ENCODE measurements around the gene DNAH10. TPM values are rescaled to one million over a fixed set of nuclear protein-coding genes. Genes with fewer than 3 reads are reported as not detected.

The DNAH10 gene
- total and polyA plus RNA-seq, 2 donors = 0.14 to 0.90 TPM

DNA sequence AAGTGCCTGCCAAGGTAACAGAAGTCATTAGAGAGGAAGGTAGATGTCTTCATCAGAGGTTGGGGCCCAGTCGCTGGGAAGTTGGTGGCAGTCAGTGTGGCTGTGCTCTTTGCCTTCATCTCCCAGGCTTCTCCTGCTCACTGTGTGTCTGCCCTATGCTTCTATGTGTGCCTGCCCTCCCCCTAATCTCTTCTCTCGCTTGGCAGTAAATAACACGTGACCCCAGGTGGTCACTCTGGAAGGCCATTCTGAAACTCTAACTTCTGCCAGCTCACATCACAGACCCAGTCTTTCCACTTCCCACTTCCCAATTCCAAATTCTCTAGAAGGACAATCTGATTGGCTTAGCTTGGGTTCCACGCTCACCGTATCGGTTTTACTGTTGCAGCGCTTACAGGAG, 220.2 kb downstream of the DNAH10 start:
- H3K4me1 ChIP-seq (ENCODE audit: insufficient read depth) = no peaks in the 10 kb centered on the region
- H3K27ac ChIP-seq (ENCODE audit: low read depth) = no peak overlapping the region
- DNase-seq (ENCODE audit: extremely low spot score) = no peak
- 86% methylated on average over 7 of the region's 7 CpGs for WGBS
- H3K4me3 ChIP-seq (ENCODE audit: low read depth, low read length) = no peak overlapping the region
- H3K36me3 ChIP-seq (ENCODE audit: insufficient read depth) = no peaks in the 10 kb centered on the region

GRCh38 chr12:123983822-123984485, 221.9 kb downstream of the DNAH10 start:
- Histone ChIP-seq H3K36me3 (ENCODE audit: insufficient read depth) (no peaks in the 10 kb centered on the region), H3K4me1 (ENCODE audit: insufficient read depth) (no peaks in the 10 kb centered on the region), H3K27ac (ENCODE audit: low read depth) (no peak overlapping the region), H3K4me3 (ENCODE audit: low read depth, low read length) (no peak overlapping the region)
- DNase-seq (ENCODE audit: extremely low spot score) = no peak
- 48% methylated on average over 7 of the region's 7 CpGs for WGBS

DNA sequence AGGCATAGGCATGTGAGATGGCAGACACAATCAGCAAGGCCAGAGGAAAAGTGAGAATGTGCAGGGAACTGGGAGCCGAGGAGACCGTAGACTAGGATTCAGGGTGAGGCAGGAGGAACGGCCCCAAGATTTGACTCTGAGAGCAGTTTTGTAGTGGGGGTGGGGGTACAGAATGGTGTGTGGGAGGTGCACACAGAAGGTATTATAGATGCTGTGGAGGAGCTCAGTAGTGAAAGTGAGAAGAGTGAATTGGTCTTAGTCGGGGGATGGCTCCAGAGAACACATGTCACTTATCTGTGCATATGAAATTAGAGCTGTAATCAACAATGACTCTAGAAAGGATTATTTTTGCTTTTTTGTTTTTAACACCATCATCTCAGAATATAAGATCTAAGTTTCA, 222.8 kb downstream of the DNAH10 start:
- no peak for DNase-seq (ENCODE audit: extremely low spot score)
- Histone ChIP-seq H3K27ac (ENCODE audit: low read depth) (no peak overlapping the region), H3K4me3 (ENCODE audit: low read depth, low read length) (no peak overlapping the region), H3K36me3 (ENCODE audit: insufficient read depth) (no peaks in the 10 kb centered on the region), H3K4me1 (ENCODE audit: insufficient read depth) (no peaks in the 10 kb centered on the region)
- 86% methylated on average over 4 of the region's 4 CpGs for WGBS

Small RNA genes within 50 kb of the gene (small RNA-seq; reads per million reads assigned to genes)
- gene AC068790.4 = not detected
- gene AC068790.6 = not detected

Other genes with a start within 250 kb of the DNAH10 start
- 6.7 TPM for gene RILPL1, start 228.6 kb upstream of the DNAH10 start, total RNA-seq
- 26.2 TPM for gene RILPL1, start 228.6 kb upstream of the DNAH10 start, polyA plus RNA-seq
- 315 TPM for gene TMED2, start 177.7 kb upstream of the DNAH10 start, total RNA-seq
- gene TMED2, start 177.7 kb upstream of the DNAH10 start, polyA plus RNA-seq = 147 TPM
- gene DDX55, start 160.2 kb upstream of the DNAH10 start, total RNA-seq = 15.8 TPM
- gene DDX55, start 160.2 kb upstream of the DNAH10 start, polyA plus RNA-seq = 12.2 TPM
- 26.7 TPM for gene EIF2B1, start 128.6 kb upstream of the DNAH10 start, total RNA-seq
- gene EIF2B1, start 128.6 kb upstream of the DNAH10 start, polyA plus RNA-seq = 42.1 TPM
- gene GTF2H3, start 128.5 kb upstream of the DNAH10 start, total RNA-seq = 37.3 TPM
- 14.7 TPM for gene GTF2H3, start 128.5 kb upstream of the DNAH10 start, polyA plus RNA-seq
- 11.8 TPM for gene TCTN2, start 91.2 kb upstream of the DNAH10 start, total RNA-seq
- 7.8 TPM for gene TCTN2, start 91.2 kb upstream of the DNAH10 start, polyA plus RNA-seq
- 22.9 TPM for gene ATP6V0A2, start 49.9 kb upstream of the DNAH10 start, total RNA-seq
- gene ATP6V0A2, start 49.9 kb upstream of the DNAH10 start, polyA plus RNA-seq = 6.8 TPM
- gene CCDC92, start 210.5 kb downstream of the DNAH10 start, total RNA-seq = 9.1 TPM
- 49.8 TPM for gene CCDC92, start 210.5 kb downstream of the DNAH10 start, polyA plus RNA-seq
- 71.6 TPM for gene ZNF664, start 210.9 kb downstream of the DNAH10 start, total RNA-seq
- gene ZNF664, start 210.9 kb downstream of the DNAH10 start, polyA plus RNA-seq = 45.7 TPM